Esophagus (tissue), 2 donors: ENCODE results near the gene CDK1. TPM values are rescaled to one million over a fixed set of nuclear protein-coding genes. Genes with fewer than 3 reads are reported as not detected.
"Not testable (repeated sequence)": the region's sequence is repeated elsewhere in the genome, so short reads cannot be mapped to it uniquely, and the experiment has no call there.

Experiments used
- H3K27ac ChIP-seq, 2 donors: one replicate each; pipeline ENCODE4 v1.5.1; 2013; ENCODE audit warnings: low read depth in 2 of 2, mild to moderate bottlenecking in 2 of 2, inconsistent platforms in 1 of 2, low read length in 1 of 2, moderate library complexity in 1 of 2
- H3K27me3 ChIP-seq, 2 donors: one replicate each; pipeline ENCODE4 v1.6.1; 2013; ENCODE audit warnings: low read length in 2 of 2, control low read depth in 1 of 2, mild to moderate bottlenecking in 1 of 2; ENCODE audit not compliant: insufficient read depth in 2 of 2, control insufficient read depth in 1 of 2
- H3K36me3 ChIP-seq, 2 donors: one replicate each; pipeline ENCODE4 v1.6.1; 2013; ENCODE audit warnings: low read length in 1 of 2; ENCODE audit not compliant: control insufficient read depth in 2 of 2, insufficient read depth in 2 of 2
- H3K4me1 ChIP-seq, 2 donors: one replicate each; pipeline ENCODE4 v1.6.1; 2013; ENCODE audit warnings: low read length in 1 of 2; ENCODE audit not compliant: control insufficient read depth in 2 of 2, insufficient read depth in 2 of 2
- H3K4me3 ChIP-seq, 2 donors: one replicate each; pipeline ENCODE4 v1.5.1; 2013; ENCODE audit warnings: low read length in 2 of 2, mild to moderate bottlenecking in 2 of 2, low read depth in 1 of 2, moderate library complexity in 1 of 2
- H3K9me3 ChIP-seq, 2 donors: one replicate each; pipeline ENCODE4 v1.6.1; 2013; ENCODE audit warnings: mild to moderate bottlenecking in 2 of 2, low read depth in 1 of 2, low read length in 1 of 2, moderate library complexity in 1 of 2; ENCODE audit not compliant: control insufficient read depth in 2 of 2, insufficient read depth in 1 of 2
- WGBS, 2 donors: extraction: QIAGEN DNeasy Blood & Tissue Kit; methylation state at CpG; one replicate each; pipeline ENCODE4 v1.1.7; 2013; 5-methylcytosine and 5-hydroxymethylcytosine counted together
- polyA plus RNA-seq, 2 donors: library from polyadenylated mRNA; stranded (reverse); fragments of 200-250 nt; gene quantifications; one replicate each; pipeline ENCODE4 v1.2.3, GENCODE V29; 2013
- donor health status: healthy with polysubstance abuse.
- donor health status: Bipolar disorder and iron deficiency.

The CDK1 gene
- polyA plus RNA-seq, 2 donors, result 22.4 to 23.4 TPM

DNA sequence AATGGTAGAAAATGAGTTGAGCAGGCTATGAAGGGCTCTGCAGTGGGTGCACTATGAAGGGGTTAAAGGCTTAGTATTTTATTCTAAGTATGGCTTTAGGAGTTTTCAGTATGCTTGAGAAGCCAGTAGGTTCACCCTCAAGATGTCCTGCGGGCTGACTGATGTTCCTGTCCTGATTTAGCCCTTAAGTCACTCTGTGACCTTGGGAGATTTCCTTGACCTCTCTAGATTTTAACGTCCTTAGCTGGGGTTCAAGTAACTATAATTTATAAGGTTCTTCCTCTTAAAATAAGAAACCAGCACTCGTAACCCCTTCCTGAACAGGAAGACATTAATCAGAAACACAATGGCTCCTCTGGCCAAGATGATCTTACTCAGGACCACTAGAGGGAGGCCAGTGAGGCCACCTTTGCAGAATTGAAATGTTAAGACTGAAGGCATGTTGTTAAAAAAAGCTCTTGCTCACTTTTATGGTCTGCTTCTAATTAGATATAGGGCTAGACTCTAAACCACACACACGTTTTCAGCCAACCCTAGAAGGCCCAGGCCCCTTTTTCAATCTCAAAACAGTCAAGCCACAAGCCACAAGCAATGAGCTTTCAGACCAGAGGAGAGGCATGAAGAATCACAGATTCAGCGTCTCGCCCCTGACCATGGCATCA is 41.9 kb downstream of the CDK1 start:
- Histone ChIP-seq H3K9me3 (no peaks in the 10 kb centered on the region), H3K36me3 (no peaks in the 10 kb centered on the region), H3K4me3 (no peak overlapping the region), H3K4me1 (peaks cover under 1 to 3% of the 10 kb centered on the region in 2 donors), H3K27ac (no peak overlapping the region), H3K27me3 (no peaks in the 10 kb centered on the region)
- 67 to 73% methylated on average over 6 of the region's 6 CpGs for WGBS, 2 donors

- Histone ChIP-seq H3K36me3 (no peaks in the 10 kb centered on the region), H3K27me3 (no peaks in the 10 kb centered on the region), H3K9me3 (no peaks in the 10 kb centered on the region), H3K4me3 (no peak overlapping the region), H3K27ac (no peak overlapping the region), H3K4me1 (peaks cover 2 to 3% of the 10 kb centered on the region in 2 donors)
- WGBS, 2 donors, result 68 to 74% methylated on average over 2 of the region's 2 CpGs
Measured at GRCh38 chr10:60821656-60822055, 43.4 kb downstream of the CDK1 start.

DNA sequence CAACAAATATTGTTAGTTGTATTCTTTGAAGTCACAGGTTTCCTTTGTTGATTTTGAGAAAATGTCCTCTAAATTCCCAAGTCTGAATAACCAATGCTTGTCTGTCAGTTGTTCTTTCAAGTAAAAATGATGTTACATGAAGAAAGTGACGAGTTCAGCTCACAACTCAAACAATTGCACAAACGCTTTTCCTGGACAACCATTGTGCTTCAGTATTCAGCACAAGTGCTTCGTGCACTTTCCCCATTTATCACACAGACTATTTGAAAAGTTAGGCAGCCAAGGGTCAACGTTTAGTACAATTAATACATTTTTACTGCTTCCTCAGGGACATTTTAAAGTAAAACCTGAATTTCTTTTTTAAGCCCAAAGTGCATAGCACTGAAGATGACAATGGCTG is 44.5 kb downstream of the CDK1 start:
- 57 to 66% methylated on average over 4 of the region's 4 CpGs for WGBS, 2 donors
- Histone ChIP-seq H3K27ac (no peak overlapping the region), H3K36me3 (no peaks in the 10 kb centered on the region)

DNA sequence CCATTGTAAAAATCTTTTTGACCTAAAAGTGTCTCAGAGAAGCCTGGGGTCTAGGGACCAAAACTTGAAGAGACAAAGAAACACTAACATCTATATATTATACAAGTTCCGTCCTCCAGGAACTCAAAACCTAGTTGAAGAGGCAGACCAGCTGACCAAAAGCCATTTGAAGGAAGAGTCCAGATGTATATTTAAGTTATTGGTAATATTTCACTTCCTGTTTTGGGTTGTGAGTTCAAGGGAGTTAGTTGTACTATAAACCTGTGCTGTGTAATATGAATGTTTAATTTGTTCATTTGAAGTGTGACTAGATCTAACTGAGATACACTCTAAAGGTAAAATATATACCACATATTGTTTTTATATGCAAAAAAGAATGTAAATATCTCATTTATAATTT is 45.0 kb downstream of the CDK1 start:
- no peak overlapping the region for H3K4me3 ChIP-seq
- no peaks in the 10 kb centered on the region for H3K36me3 ChIP-seq
- H3K27ac ChIP-seq, result no peak overlapping the region
- peaks cover 2 to 3% of the 10 kb centered on the region in 2 donors for H3K4me1 ChIP-seq
- H3K27me3 ChIP-seq, result no peaks in the 10 kb centered on the region
- no peaks in the 10 kb centered on the region for H3K9me3 ChIP-seq
- WGBS, 2 donors, result 90 to 96% methylated on average over 1 of the region's 1 CpG

More for the DNA sequence above, 44.5 kb downstream of the CDK1 start:
- Histone ChIP-seq H3K4me3 (no peak overlapping the region), H3K9me3 (no peaks in the 10 kb centered on the region), H3K27me3 (no peaks in the 10 kb centered on the region), H3K4me1 (peaks cover 2 to 3% of the 10 kb centered on the region in 2 donors)

DNA sequence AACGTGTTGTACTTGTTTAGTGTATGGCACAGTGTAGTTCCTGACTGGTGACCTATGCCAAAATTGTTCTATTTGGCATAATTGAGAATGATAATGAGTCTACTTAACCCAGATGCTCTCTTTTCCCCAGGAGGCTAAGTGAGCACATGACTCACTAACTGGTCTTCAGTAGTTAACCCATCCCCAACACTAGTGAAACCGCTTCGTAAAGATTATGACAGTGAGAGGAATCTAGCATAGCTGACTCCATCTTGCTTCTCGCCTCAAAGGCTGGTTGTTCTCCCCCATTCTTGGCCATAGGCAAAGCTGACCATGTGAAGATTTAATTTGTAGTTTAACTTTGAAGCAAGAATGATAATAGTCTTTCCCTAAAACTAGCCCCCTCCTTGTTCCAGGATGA is 47.2 kb downstream of the CDK1 start:
- peaks cover 0 to 2% of the 10 kb centered on the region in 2 donors for H3K4me1 ChIP-seq
- no peak overlapping the region for H3K27ac ChIP-seq
- no peak overlapping the region for H3K4me3 ChIP-seq
- WGBS, 2 donors, result 76% methylated on average over 4 of the region's 4 CpGs
- H3K36me3 ChIP-seq, result no peaks in the 10 kb centered on the region
- H3K27me3 ChIP-seq, result no peaks in the 10 kb centered on the region
- no peaks in the 10 kb centered on the region for H3K9me3 ChIP-seq

- Histone ChIP-seq H3K27me3 (no peaks in the 10 kb centered on the region), H3K4me3 (no peak overlapping the region), H3K27ac (no peak overlapping the region), H3K36me3 (no peaks in the 10 kb centered on the region), H3K4me1 (peaks cover 0 to 2% of the 10 kb centered on the region in 2 donors), H3K9me3 (no peaks in the 10 kb centered on the region)
- WGBS, 2 donors, result 48 to 51% methylated on average over 5 of the region's 5 CpGs
Measured at GRCh38 chr10:60827791-60828488, 49.7 kb downstream of the CDK1 start.

GRCh38 chr10:60828489-60828852 is 50.2 kb downstream of the CDK1 start:
- Histone ChIP-seq H3K4me1 (peaks cover 0 to 2% of the 10 kb centered on the region in 2 donors), H3K4me3 (no peak overlapping the region), H3K27ac (no peak overlapping the region), H3K27me3 (no peaks in the 10 kb centered on the region), H3K9me3 (no peaks in the 10 kb centered on the region), H3K36me3 (no peaks in the 10 kb centered on the region)
- WGBS, 2 donors, result 50 to 58% methylated on average over 1 of the region's 1 CpG

GRCh38 chr10:60832136-60832535 is 53.9 kb downstream of the CDK1 start:
- H3K36me3 ChIP-seq, H3K9me3 ChIP-seq, H3K27ac ChIP-seq, H3K27me3 ChIP-seq, H3K4me1 ChIP-seq, H3K4me3 ChIP-seq: not testable (repeated sequence)
- WGBS, 2 donors, result 86 to 88% methylated on average over 4 of the region's 4 CpGs

DNA sequence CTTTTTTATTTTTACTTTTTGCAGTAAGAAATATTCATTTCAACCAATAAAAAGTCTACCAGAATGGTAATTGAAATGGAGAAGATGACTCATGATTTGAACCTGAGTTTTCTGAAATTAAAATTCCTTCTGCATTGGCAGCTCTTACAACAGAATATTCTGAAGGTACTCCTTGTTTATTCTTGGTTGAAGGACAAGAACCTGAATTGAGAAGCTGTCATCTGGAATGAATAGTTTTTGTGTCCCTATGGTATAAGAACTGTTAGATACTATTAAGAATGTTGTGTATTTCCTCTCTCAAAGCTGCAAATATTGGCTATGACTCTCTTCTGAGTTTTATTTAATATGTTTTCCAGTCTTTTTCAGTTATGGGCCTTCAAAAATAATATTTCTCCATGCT is 56.1 kb downstream of the CDK1 start:
- Histone ChIP-seq H3K4me1 (no peaks in the 10 kb centered on the region), H3K27me3 (no peaks in the 10 kb centered on the region), H3K27ac (no peak overlapping the region), H3K36me3 (no peaks in the 10 kb centered on the region), H3K9me3 (no peaks in the 10 kb centered on the region), H3K4me3 (no peak overlapping the region)

GRCh38 chr10:60835049-60835448 is 56.8 kb downstream of the CDK1 start:
- Histone ChIP-seq H3K4me3 (no peak overlapping the region), H3K27me3 (no peaks in the 10 kb centered on the region), H3K36me3 (no peaks in the 10 kb centered on the region), H3K9me3 (no peaks in the 10 kb centered on the region), H3K27ac (no peak overlapping the region), H3K4me1 (no peaks in the 10 kb centered on the region)
- WGBS, 2 donors, result 86 to 87% methylated on average over 2 of the region's 2 CpGs
